Measurements from ENCODE around the gene PPP6R2. TPM values are rescaled to one million over a fixed set of nuclear protein-coding genes. Genes with fewer than 3 reads are reported as not detected.

Gene PPP6R2
- polyA plus RNA-seq, 1 donor (not counting 4 experiments of a cell fraction or from before 2014, with no cell fraction given), result 19.8 TPM

- DNase-seq (ENCODE audit: low read depth, low spot score) (no peak), FAIRE-seq (no peak)
- Histone ChIP-seq H3K79me2 (ENCODE audit: control insufficient read depth, insufficient read depth, low read length) (no peaks in the 10 kb centered on the region), H3K4me2 (ENCODE audit: control insufficient read depth, extremely low read depth, insufficient read depth, low read depth, low read length) (no peak overlapping the region), H3K9me1 (ENCODE audit: control insufficient read depth, extremely low read depth, insufficient read depth, low read length) (no peaks in the 10 kb centered on the region), H3K4me3 (ENCODE audit: control insufficient read depth in 2 of 3, extremely low read depth in 1 of 3, insufficient read depth in 2 of 3, low read depth in 1 of 3, low read length in 3 of 3) (no peak overlapping the region), H3K27me3 (ENCODE audit: control insufficient read depth, extremely low read depth, insufficient read depth, low read length) (no peaks in the 10 kb centered on the region), H4K20me1 (ENCODE audit: control insufficient read depth, extremely low read depth, insufficient read depth, low read length) (peaks cover 5% of the 10 kb centered on the region), H3K36me3 (ENCODE audit: control insufficient read depth in 2 of 2, extremely low read depth in 1 of 2, insufficient read depth in 2 of 2, low read length in 2 of 2) (peaks cover 22 to 23% of the 10 kb centered on the region in 2 experiments), H3K27ac (ENCODE audit: control insufficient read depth, insufficient read depth, low read length) (no peak overlapping the region), H3K9me3 (ENCODE audit: control insufficient read depth, low read depth, low read length) (no peaks in the 10 kb centered on the region), H2AFZ (ENCODE audit: control insufficient read depth, low read length) (no peak overlapping the region), H3K9ac (ENCODE audit: control insufficient read depth, extremely low read depth, insufficient read depth, low read length) (no peak overlapping the region), H3K4me1 (ENCODE audit: control insufficient read depth, extremely low read depth, insufficient read depth, low read length) (no peaks in the 10 kb centered on the region)
- dilution Hi-C loops (cut with MboI; ENCODE audit: extremely low pct_ligation_motif_present, low sequenced_read_pairs), result no loop called here
- TF ChIP-seq EZH2 (IDR thresholded peaks at IDR 0.05; ENCODE audit: low read length), result no peak
- no peak for TF ChIP-seq CTCF (optimal IDR thresholded peaks at IDR 0.05 in 1 of 3, IDR thresholded peaks at IDR 0.05 in 1 of 3, conservative IDR thresholded peaks at IDR 0.05 in 1 of 3; ENCODE audit: extremely low read depth in 1 of 3, insufficient read depth in 2 of 3, low read length in 3 of 3)
These were observed 101.5 kb downstream of the PPP6R2 start for GRCh38 chr22:50444663-50445062.

- H3K4me3 ChIP-seq (ENCODE audit: control insufficient read depth in 2 of 3, extremely low read depth in 1 of 3, insufficient read depth in 2 of 3, low read depth in 1 of 3, low read length in 3 of 3), result no peak overlapping the region
- FAIRE-seq (no peak), DNase-seq (ENCODE audit: low read depth, low spot score) (no peak)
- no peaks in the 10 kb centered on the region for H3K27me3 ChIP-seq (ENCODE audit: control insufficient read depth, extremely low read depth, insufficient read depth, low read length)
- no peak overlapping the region for H3K27ac ChIP-seq (ENCODE audit: control insufficient read depth, insufficient read depth, low read length)
- no peak overlapping the region for H3K9ac ChIP-seq (ENCODE audit: control insufficient read depth, extremely low read depth, insufficient read depth, low read length)
- no peaks in the 10 kb centered on the region for H3K9me3 ChIP-seq (ENCODE audit: control insufficient read depth, low read depth, low read length)
- peaks cover 5% of the 10 kb centered on the region for H4K20me1 ChIP-seq (ENCODE audit: control insufficient read depth, extremely low read depth, insufficient read depth, low read length)
- TF ChIP-seq EZH2 (IDR thresholded peaks at IDR 0.05; ENCODE audit: low read length) (no peak), CTCF (optimal IDR thresholded peaks at IDR 0.05 in 1 of 3, IDR thresholded peaks at IDR 0.05 in 1 of 3, conservative IDR thresholded peaks at IDR 0.05 in 1 of 3; ENCODE audit: extremely low read depth in 1 of 3, insufficient read depth in 2 of 3, low read length in 3 of 3) (no peak)
- H3K4me2 ChIP-seq (ENCODE audit: control insufficient read depth, extremely low read depth, insufficient read depth, low read depth, low read length), result no peak overlapping the region
- no peaks in the 10 kb centered on the region for H3K9me1 ChIP-seq (ENCODE audit: control insufficient read depth, extremely low read depth, insufficient read depth, low read length)
- no peaks in the 10 kb centered on the region for H3K79me2 ChIP-seq (ENCODE audit: control insufficient read depth, insufficient read depth, low read length)
- H3K4me1 ChIP-seq (ENCODE audit: control insufficient read depth, extremely low read depth, insufficient read depth, low read length), result no peaks in the 10 kb centered on the region
- H3K36me3 ChIP-seq (ENCODE audit: control insufficient read depth in 2 of 2, extremely low read depth in 1 of 2, insufficient read depth in 2 of 2, low read length in 2 of 2), result peaks cover 24% of the 10 kb centered on the region in 2 experiments
- no peak overlapping the region for H2AFZ ChIP-seq (ENCODE audit: control insufficient read depth, low read length)
- dilution Hi-C loops (cut with MboI; ENCODE audit: extremely low pct_ligation_motif_present, low sequenced_read_pairs), result no loop called here
These were observed 102.1 kb downstream of the PPP6R2 start for GRCh38 chr22:50445071-50445879.

Measured in keratinocyte (primary cell).